Upper lobe of left lung (tissue), 4 donors: Measurements from ENCODE around the gene FGR.

Source experiments
- EP300 ChIP-seq, 4 donors: sonication (generic); formaldehyde crosslinking; IDR thresholded peaks; one replicate each; pipeline ENCODE4 v1.5.1; 2017; ENCODE audit warnings: antibody characterized with exemption in 4 of 4, control low read depth in 2 of 4
- POLR2A ChIP-seq, 4 donors: fragments of 450-650 bp; IDR thresholded peaks; one replicate each; pipeline ENCODE4 v1.5.1; 2016 to 2017; ENCODE audit warnings: antibody characterized with exemption in 4 of 4, mild to moderate bottlenecking in 2 of 4
- POLR2AphosphoS5 ChIP-seq, 2 donors: sonication (generic); formaldehyde crosslinking; IDR thresholded peaks; one replicate each; pipeline ENCODE4 v1.5.1; 2017; ENCODE audit warnings: antibody characterized with exemption in 2 of 2
- TF ChIP-seq, protein P1 (sequence below), 6 experiments: fragments of 450-650 bp in 4 of 6; fragments of 200-600 bp in 2 of 6; sonication (generic) in 2 of 6; IDR thresholded peaks; one replicate each; pipeline ENCODE4 v1.5.1; 2016 to 2019; ENCODE audit warnings: antibody characterized with exemption in 6 of 6

GRCh38 chr1:27592232-27592930, 42.6 kb downstream of the FGR start:
- no peak for TF ChIP-seq POLR2A (IDR thresholded peaks at IDR 0.05)
- TF ChIP-seq, protein P1, sequence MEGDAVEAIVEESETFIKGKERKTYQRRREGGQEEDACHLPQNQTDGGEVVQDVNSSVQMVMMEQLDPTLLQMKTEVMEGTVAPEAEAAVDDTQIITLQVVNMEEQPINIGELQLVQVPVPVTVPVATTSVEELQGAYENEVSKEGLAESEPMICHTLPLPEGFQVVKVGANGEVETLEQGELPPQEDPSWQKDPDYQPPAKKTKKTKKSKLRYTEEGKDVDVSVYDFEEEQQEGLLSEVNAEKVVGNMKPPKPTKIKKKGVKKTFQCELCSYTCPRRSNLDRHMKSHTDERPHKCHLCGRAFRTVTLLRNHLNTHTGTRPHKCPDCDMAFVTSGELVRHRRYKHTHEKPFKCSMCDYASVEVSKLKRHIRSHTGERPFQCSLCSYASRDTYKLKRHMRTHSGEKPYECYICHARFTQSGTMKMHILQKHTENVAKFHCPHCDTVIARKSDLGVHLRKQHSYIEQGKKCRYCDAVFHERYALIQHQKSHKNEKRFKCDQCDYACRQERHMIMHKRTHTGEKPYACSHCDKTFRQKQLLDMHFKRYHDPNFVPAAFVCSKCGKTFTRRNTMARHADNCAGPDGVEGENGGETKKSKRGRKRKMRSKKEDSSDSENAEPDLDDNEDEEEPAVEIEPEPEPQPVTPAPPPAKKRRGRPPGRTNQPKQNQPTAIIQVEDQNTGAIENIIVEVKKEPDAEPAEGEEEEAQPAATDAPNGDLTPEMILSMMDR (IDR thresholded peaks at IDR 0.05): no peak
- TF ChIP-seq POLR2AphosphoS5 (IDR thresholded peaks at IDR 0.05): no peak
- no peak for TF ChIP-seq EP300 (IDR thresholded peaks at IDR 0.05)
